Ishikawa (cell line): Measurements from ENCODE around the gene ACSF3.

ENCODE experiments used
- CEBPB ChIP-seq: IDR thresholded peaks from 2 replicates; pipeline ENCODE4 v1.6.1; 2012
- CREB1 ChIP-seq: IDR thresholded peaks from 2 replicates; pipeline ENCODE4 v1.6.1; 2012; ENCODE audit warnings: low read depth
- EGR1 ChIP-seq: IDR thresholded peaks from 2 replicates; pipeline ENCODE4 v1.6.1; 2012
- EP300 ChIP-seq: IDR thresholded peaks from 2 replicates; pipeline ENCODE4 v1.6.1; 2012; ENCODE audit warnings: borderline replicate concordance
- FOXM1 ChIP-seq: IDR thresholded peaks from 2 replicates; pipeline ENCODE4 v1.6.1; 2012; ENCODE audit warnings: low read depth, borderline replicate concordance
- NFIC ChIP-seq: IDR thresholded peaks from 2 replicates; pipeline ENCODE4 v1.6.1; 2012
- RAD21 ChIP-seq: IDR thresholded peaks from 2 replicates; pipeline ENCODE4 v1.6.1; 2012; ENCODE audit warnings: low read depth
- REST ChIP-seq: IDR thresholded peaks from 2 replicates; pipeline ENCODE4 v1.6.1; 2012; ENCODE audit warnings: low read depth, mild to moderate bottlenecking
- TAF1 ChIP-seq: IDR thresholded peaks from 2 replicates; pipeline ENCODE4 v1.6.1; 2012; ENCODE audit warnings: low read depth, mild to moderate bottlenecking
- TCF12 ChIP-seq: IDR thresholded peaks from 2 replicates; pipeline ENCODE4 v1.6.1; 2012; ENCODE audit warnings: low read depth
- TEAD4 ChIP-seq: IDR thresholded peaks from 2 replicates; pipeline ENCODE4 v1.6.1; 2012
- USF1 ChIP-seq: IDR thresholded peaks from 2 replicates; pipeline ENCODE4 v1.6.1; 2012
- YY1 ChIP-seq: IDR thresholded peaks from 2 replicates; pipeline ENCODE4 v1.6.1; 2012; ENCODE audit warnings: low read depth
- ZBTB7A ChIP-seq: IDR thresholded peaks from 2 replicates; pipeline ENCODE4 v1.6.1; 2012; ENCODE audit warnings: low read depth
- TF ChIP-seq, protein P1 (sequence below): IDR thresholded peaks from 2 replicates; pipeline ENCODE4 v1.6.1; 2012

Gene ACSF3

DNA sequence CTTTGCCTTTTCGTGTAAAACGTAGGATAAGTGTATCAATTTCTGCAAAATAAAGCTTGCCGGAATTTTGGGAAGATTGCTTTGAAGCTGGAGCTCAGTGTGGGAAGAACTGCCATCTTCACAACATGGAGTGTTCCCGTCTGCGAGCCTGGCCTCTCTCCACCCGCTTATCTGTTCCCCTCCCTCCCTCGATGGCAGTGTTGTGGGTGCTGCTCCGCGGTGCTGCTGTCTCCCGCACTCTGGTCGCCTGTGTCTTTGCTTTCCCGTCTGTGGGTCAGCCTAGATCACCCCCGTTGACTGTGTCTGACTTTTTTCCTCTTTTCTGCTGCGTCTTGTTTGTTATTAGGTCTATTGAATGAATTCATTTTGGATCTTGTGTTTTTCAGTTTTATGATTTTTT, 17.0 kb downstream of the ACSF3 start:
- TF ChIP-seq TAF1 (no peak), FOXM1 (no peak), TCF12 (no peak), REST (no peak), YY1 (no peak), RAD21 (no peak), ZBTB7A (no peak), USF1 (no peak), EGR1 (no peak), CREB1 (no peak)

- TF ChIP-seq USF1 (no peak), YY1 (no peak), CEBPB (no peak), RAD21 (no peak), REST (no peak), EGR1 (no peak), CREB1 (no peak), FOXM1 (no peak), TEAD4 (no peak), TAF1 (no peak), EP300 (no peak), NFIC (no peak), ZBTB7A (no peak), TCF12 (no peak)
- TF ChIP-seq, protein P1, sequence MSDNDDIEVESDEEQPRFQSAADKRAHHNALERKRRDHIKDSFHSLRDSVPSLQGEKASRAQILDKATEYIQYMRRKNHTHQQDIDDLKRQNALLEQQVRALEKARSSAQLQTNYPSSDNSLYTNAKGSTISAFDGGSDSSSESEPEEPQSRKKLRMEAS: no peak
These were observed 17.6 kb downstream of the ACSF3 start for GRCh38 chr16:89111263-89111662.

- TF ChIP-seq TEAD4 (no peak), NFIC (no peak), TCF12 (no peak), EP300 (no peak), FOXM1 (no peak), TAF1 (no peak), CREB1 (no peak), CEBPB (no peak), REST (no peak), EGR1 (no peak)
- TF ChIP-seq, protein P1: no peak
These were observed 18.9 kb downstream of the ACSF3 start for GRCh38 chr16:89112377-89113151.

- TF ChIP-seq YY1 (no peak), CEBPB (no peak), ZBTB7A (no peak), TCF12 (no peak), TAF1 (no peak), NFIC (no peak), EP300 (no peak), REST (no peak), CREB1 (no peak), TEAD4 (no peak), USF1 (no peak), EGR1 (no peak), RAD21 (no peak), FOXM1 (no peak)
- TF ChIP-seq, protein P1: no peak
These were observed 19.5 kb downstream of the ACSF3 start for GRCh38 chr16:89113152-89113547.
